Lower leg skin (tissue), 4 donors: Measurements from ENCODE around the gene IRS1. TPM values are rescaled to one million over a fixed set of nuclear protein-coding genes. Genes with fewer than 3 reads are reported as not detected.

Experiments used
- DNase-seq, 2 donors: peaks; one replicate each; pipeline ENCODE4 v3.0.0-alpha.2; 2019; ENCODE audit warnings: low spot score in 2 of 2
- H3K4me3 ChIP-seq: fragments of 200-600 bp; sonication (generic); 2 replicates; pipeline ENCODE4 v1.5.1; 2017; ENCODE audit warnings: mild to moderate bottlenecking, low read depth; ENCODE audit not compliant: poor library complexity, severe bottlenecking
- CTCF ChIP-seq, 3 donors: fragments of 450-650 bp; IDR thresholded peaks; one replicate each; pipeline ENCODE4 v1.5.1; 2016; ENCODE audit warnings: antibody characterized with exemption in 3 of 3, mild to moderate bottlenecking in 3 of 3, moderate library complexity in 2 of 3
- POLR2A ChIP-seq, 2 donors: fragments of 450-650 bp; IDR thresholded peaks; one replicate each; pipeline ENCODE4 v1.6.1; 2016 to 2017; ENCODE audit warnings: antibody characterized with exemption in 2 of 2, mild to moderate bottlenecking in 1 of 2, moderate library complexity in 1 of 2
- WGBS, 2 donors: methylation state at CpG; one replicate each; pipeline ENCODE4 v1.1.5; 2018; 5-methylcytosine and 5-hydroxymethylcytosine counted together
- intact Hi-C: fragments of 100-400 bp; cut with DNase I; formaldehyde crosslinking; loops from one replicate; pipeline ENCODE4 v1.15.0; 2023; ENCODE audit warnings: low total_unique reads
- total RNA-seq, 4 donors: library from RNA; depleted of rRNA; stranded (reverse); fragments of >200 nt; gene quantifications; one replicate each; pipeline ENCODE4 v1.1.0, GENCODE V29; 2016

The IRS1 gene
- total RNA-seq, 4 donors from 2014 or later, result 16.9 to 55.0 (median 25.4) TPM

- WGBS, 2 donors, result 73 to 85% methylated on average over 43 to 49 of the region's 50 CpGs
- TF ChIP-seq POLR2A (IDR thresholded peaks at IDR 0.05) (no peak), CTCF (IDR thresholded peaks at IDR 0.05) (no peak)
- intact Hi-C loops, result loop anchor here (2.0 to 10.0 kb wide), 2 partner anchors 71 to 583 kb away; no protein-coding TSS in a partner anchor
- H3K4me3 ChIP-seq, result no peak overlapping the region
- peak; percentile 29 to 90 for DNase-seq
These were observed 2.2 kb downstream of the IRS1 start for GRCh38 chr2:226797289-226797988.

GRCh38 chr2:226796840-226797288, 2.8 kb downstream of the IRS1 start:
- WGBS, 2 donors, result 53 to 67% methylated on average over 16 to 17 of the region's 17 CpGs
- peak in 1 of 2 donors; percentile 27 for DNase-seq
- intact Hi-C loops, result loop anchor here (2.0 to 10.0 kb wide), 2 partner anchors 70 to 582 kb away; no protein-coding TSS in a partner anchor
- TF ChIP-seq POLR2A (IDR thresholded peaks at IDR 0.05), result no peak
- peak in 1 of 3 donors; percentile 21 for TF ChIP-seq CTCF (IDR thresholded peaks at IDR 0.05)
- no peak overlapping the region for H3K4me3 ChIP-seq

GRCh38 chr2:226796012-226796839, 3.4 kb downstream of the IRS1 start:
- WGBS, 2 donors, result 73 to 75% methylated on average over 23 to 24 of the region's 25 CpGs
- intact Hi-C loops, result loop anchor here (2.0 to 10.0 kb wide), 2 partner anchors 69 to 581 kb away; no protein-coding TSS in a partner anchor
- no peak for DNase-seq
- no peak for TF ChIP-seq POLR2A (IDR thresholded peaks at IDR 0.05)
- no peak for TF ChIP-seq CTCF (IDR thresholded peaks at IDR 0.05)
- H3K4me3 ChIP-seq, result no peak overlapping the region

GRCh38 chr2:226795281-226796011, 4.2 kb downstream of the IRS1 start:
- intact Hi-C loops, result loop anchor here (2.0 to 10.0 kb wide), 2 partner anchors 69 to 581 kb away; no protein-coding TSS in a partner anchor
- 70 to 72% methylated on average over 21 to 26 of the region's 26 CpGs for WGBS, 2 donors
- TF ChIP-seq CTCF (IDR thresholded peaks at IDR 0.05), result no peak
- no peak for TF ChIP-seq POLR2A (IDR thresholded peaks at IDR 0.05)
- no peak overlapping the region for H3K4me3 ChIP-seq
- no peak for DNase-seq

GRCh38 chr2:226794751-226795171, 4.9 kb downstream of the IRS1 start:
- TF ChIP-seq POLR2A (IDR thresholded peaks at IDR 0.05), result no peak
- no peak for TF ChIP-seq CTCF (IDR thresholded peaks at IDR 0.05)
- DNase-seq, result peak; percentile 21 to 52
- no peak overlapping the region for H3K4me3 ChIP-seq
- intact Hi-C loops, result loop anchor here (10.0 kb wide), 1 partner anchor 580 kb away; no protein-coding TSS in a partner anchor
- 30 to 41% methylated on average over 9 of the region's 9 CpGs for WGBS, 2 donors
